Renal cortex interstitium (tissue), 15 donors: ENCODE results near the gene GNA15. TPM values are rescaled to one million over a fixed set of nuclear protein-coding genes. Genes with fewer than 3 reads are reported as not detected.
"Not testable (repeated sequence)": the region's sequence is repeated elsewhere in the genome, so short reads cannot be mapped to it uniquely, and the experiment has no call there.

Experiments used
- DNase-seq, 11 donors: peaks; one replicate each; pipeline ENCODE4 v3.0.0-alpha.2; 2013; ENCODE audit warnings: low read depth in 9 of 11, low spot score in 4 of 11; ENCODE audit errors: extremely low read depth in 1 of 11
- long read RNA-seq, 16 experiments: transcript quantifications; one replicate each; lab custom pipeline, GENCODE V29; 2026
- polyA plus RNA-seq, 3 donors: library from polyadenylated mRNA; unstranded; fragments of 120-200 nt; gene quantifications; one replicate each; pipeline ENCODE4 v1.2.1, GENCODE V29; 2013; ENCODE audit not compliant: insufficient read length in 3 of 3

GNA15 gene
- polyA plus RNA-seq, result 1 to 10 TPM in 2 of 3 donors, under 1 TPM in 1; 0.81 to 1.6 (median 1.2) TPM
- long read RNA-seq, donor 1, result 0 reads
- long read RNA-seq, donor 2, partial matches to known transcripts, result 0 of 2 reads
- long read RNA-seq, donor 2, other reads (novel, unspliced or antisense), result 0 of 2 reads
- long read RNA-seq, donor 3, result 0 reads
- long read RNA-seq, donor 4, partial matches to known transcripts, result 0 of 1 reads
- long read RNA-seq, donor 4, other reads (novel, unspliced or antisense), result 0 of 1 reads
- long read RNA-seq, donor 5, result 0 reads
- long read RNA-seq, donor 6, partial matches to known transcripts, result 0 of 1 reads
- long read RNA-seq, donor 6, other reads (novel, unspliced or antisense), result 0 of 1 reads
- long read RNA-seq, donor 7, result 0 reads
- long read RNA-seq, donor 8, result 0 reads
- long read RNA-seq, donor 9, result 0 reads
- long read RNA-seq, donor 10, result 0 reads
- long read RNA-seq, donor 11, result 0 reads
- long read RNA-seq, donor 12, result 0 reads
- long read RNA-seq, donor 13, result 0 reads
- long read RNA-seq, donor 14, result 0 reads
- long read RNA-seq, donor 15, result 0 reads
- long read RNA-seq, donor 16, partial matches to known transcripts, result 0 of 1 reads
- long read RNA-seq, donor 16, other reads (novel, unspliced or antisense), result 0 of 1 reads

GRCh38 chr19:3135961-3136683 lies at the start of gene GNA15:
Gene GNA15 (plus strand): TSS chr19:3136033. CDS start chr19:3136451, 418 bp downstream.
- DNase-seq, result no peak

GRCh38 chr19:3087769-3088168 lies 48.1 kb upstream of the GNA15 start:
- no peak for DNase-seq

GRCh38 chr19:3089299-3089855 lies 46.5 kb upstream of the GNA15 start:
- not testable (repeated sequence) for DNase-seq

GRCh38 chr19:3094601-3095440 lies 41.0 kb upstream of the GNA15 start:
- DNase-seq, result no peak

GRCh38 chr19:3095441-3096191 lies 40.2 kb upstream of the GNA15 start:
- DNase-seq, result no peak

- no peak for DNase-seq
Measured at GRCh38 chr19:3096267-3096901, 39.4 kb upstream of the GNA15 start.

- DNase-seq, result no peak
Measured at GRCh38 chr19:3096902-3097326, 38.9 kb upstream of the GNA15 start.

- no peak for DNase-seq
Measured at GRCh38 chr19:3097442-3097871, 38.4 kb upstream of the GNA15 start.

- no peak for DNase-seq
Measured at GRCh38 chr19:3098141-3098514, 37.7 kb upstream of the GNA15 start.

- DNase-seq, result no peak
Measured at GRCh38 chr19:3098515-3099346, 37.1 kb upstream of the GNA15 start.

GRCh38 chr19:3099347-3100145 lies 36.3 kb upstream of the GNA15 start:
- DNase-seq, result no peak

GRCh38 chr19:3100331-3100730 lies 35.5 kb upstream of the GNA15 start:
- no peak for DNase-seq

GRCh38 chr19:3100747-3101730 lies 34.8 kb upstream of the GNA15 start:
- DNase-seq, result no peak

- no peak for DNase-seq
Measured at GRCh38 chr19:3102239-3103140, 33.3 kb upstream of the GNA15 start.
